ENCODE measurements around the gene PCGF1.
"Not testable (repeated sequence)": the region's sequence is repeated elsewhere in the genome, so short reads cannot be mapped to it uniquely, and the experiment has no call there.

The PCGF1 gene

DNA sequence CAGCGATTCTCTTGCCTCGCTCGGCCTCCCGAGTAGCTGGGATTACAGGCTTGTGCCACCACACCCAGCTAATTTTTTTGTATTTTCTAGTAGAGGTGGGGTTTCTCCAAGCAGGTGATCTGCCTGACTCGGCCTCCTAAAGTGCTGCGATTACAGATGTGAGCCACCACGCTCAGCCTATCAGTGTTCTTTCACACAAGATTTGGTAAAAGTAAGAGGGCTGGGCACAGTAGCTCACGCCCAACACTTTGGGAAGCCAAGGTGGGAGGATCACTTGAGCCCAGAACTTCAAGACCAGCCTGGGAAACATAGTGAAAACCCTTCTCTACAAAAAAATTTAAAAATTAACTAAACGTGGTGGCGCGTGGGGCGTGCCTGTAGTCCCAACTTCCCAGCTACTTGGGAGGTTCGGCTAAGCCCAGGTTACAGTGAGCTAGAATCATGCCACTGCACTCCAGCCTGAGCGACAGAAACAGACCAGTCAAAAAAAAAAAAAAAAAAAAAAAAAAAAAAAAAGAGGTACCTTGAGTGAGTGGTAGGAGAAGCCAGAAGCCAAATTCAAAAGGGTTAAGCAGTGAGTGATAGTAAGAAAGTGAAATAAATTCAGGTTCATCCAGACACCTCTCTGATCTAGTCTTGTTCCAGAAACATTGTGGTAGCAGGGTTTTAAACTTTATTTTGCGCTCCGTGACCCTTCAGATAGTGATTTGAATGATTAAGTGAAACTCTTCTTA lies 36.0 kb downstream of the PCGF1 start:
- FAIRE-seq: no peak

DNA sequence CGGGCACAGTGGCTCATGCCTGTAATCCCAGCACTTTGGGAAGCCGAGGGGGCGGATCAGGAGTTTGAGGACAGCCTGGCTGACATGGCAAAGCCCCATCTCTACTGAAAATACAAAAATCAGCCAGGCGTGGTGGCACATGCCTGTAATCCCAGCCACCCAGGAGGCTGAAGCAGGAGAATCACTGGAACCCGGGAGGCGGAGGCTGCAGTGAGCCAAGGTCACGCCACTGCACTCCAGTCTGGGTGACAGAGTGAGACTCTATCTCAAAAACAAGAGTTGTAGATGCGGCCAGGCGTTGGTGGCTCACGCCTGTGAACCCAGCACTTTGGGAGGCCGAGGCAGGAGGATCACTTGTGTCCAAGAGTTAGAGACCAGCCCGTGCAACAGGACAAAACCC lies 36.8 kb downstream of the PCGF1 start:
- FAIRE-seq: not testable (repeated sequence)

DNA sequence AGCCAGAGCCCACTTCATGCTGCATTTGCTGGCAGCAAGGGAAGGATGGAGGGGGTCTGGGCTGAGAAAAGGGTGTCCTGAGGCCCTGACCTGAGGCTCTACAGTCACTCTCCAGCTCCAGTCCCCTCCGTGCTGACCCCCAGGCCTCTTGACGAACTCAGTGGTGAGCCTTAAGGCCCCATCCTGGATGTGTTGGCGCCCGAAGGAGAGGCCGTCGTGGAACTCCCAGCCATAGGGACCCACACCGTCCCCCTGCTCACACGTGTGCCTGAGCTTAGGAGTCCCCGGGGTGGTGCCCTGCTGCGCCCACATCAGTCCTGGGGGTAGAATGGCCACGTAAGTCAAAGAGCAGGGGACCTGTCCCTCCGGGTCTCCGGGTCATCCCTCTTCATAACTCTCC lies 43.1 kb downstream of the PCGF1 start:
- no peak for FAIRE-seq

DNA sequence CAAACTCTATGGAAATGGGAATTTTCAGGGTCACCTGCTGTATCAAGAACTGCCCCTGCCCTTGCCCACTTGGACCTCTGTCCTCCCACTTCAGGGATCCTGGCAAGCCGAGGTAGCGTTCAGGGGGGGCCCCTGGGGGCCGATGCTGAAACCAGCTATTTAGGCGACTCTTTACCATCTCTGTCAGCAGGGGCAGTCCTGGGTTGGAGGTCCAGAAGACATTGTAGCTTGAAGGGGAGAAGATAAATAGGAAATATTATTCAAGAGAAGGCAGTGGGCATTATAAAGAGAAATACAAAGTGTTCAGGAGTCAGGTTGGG lies 44.7 kb downstream of the PCGF1 start:
- FAIRE-seq: no peak

DNA sequence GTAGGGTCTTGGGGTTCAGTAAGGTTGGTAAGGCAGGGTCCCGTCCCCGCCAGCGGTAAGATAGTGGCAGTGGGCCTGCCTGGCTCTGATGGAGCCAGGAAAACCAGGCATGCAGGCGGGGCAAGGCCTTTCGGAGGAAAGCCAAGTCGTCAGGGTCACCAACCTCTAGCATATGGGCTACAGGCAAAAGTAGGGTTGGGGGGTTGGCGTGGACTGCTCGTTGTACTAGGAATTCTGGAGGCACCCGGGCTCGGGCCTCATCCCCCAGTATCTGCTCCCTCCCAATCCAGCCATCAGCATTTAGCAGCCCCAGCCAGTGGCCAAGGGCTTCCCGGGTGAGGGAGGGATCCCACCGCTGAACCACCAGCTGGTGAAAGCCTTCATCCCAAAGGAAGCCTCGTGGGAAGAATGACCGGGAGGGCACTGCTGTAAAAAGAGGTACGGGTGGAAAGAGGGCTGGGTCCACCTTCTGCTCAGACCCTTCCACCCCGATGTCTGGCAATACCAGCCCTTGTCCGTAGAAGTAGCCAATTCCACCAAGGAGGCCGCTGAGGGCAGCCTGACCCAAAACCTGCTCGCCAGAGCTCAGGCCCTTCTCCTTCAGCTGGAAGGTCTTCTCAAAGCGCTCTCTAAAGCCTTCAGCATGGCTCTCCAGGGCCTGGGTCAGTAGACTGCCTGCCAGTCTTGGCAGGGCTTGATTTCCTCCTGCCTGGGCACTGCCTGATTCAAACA lies 45.3 kb downstream of the PCGF1 start:
- FAIRE-seq: no peak

DNA sequence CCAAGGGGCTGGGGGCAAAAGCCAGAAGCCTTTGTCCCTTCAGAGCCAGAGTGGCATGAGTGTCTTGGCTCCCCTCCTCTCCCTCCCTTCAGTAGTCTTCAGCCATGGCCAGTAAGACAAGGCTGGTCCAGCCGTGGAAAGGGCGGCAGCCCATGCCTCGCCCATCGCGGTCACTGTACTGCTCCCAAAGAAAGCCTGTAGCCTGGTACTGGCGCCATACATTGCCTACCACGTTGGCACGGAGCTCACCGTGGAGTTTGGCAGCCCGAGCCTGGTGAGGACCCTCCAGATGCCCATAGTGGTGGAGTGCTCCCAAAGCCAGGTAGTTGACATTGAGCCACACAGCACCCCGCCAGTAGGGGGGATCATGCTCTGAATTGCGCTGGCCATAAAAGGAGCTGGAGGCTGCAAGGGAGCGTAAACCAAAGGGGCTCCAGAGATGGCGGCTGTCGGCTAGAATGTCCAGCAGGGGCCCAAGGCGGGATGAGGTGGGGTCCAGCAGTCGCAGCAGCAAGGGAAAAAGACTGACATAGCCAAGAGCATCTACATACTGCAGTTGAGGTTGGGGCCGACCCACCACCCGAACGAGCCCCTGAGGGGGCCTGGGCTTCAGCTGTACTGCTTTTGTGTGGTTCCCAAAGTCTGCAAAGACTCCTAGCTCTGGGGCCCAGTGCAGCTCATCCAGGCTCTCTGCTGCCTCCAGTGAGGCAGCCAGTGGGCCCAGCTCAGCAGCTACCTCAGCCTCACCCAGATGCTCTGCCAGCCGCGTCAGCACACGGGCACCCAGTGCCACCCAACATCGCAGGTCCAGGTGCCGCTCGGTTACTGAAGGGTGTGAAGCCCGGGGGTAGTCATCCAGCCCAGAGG lies 46.1 kb downstream of the PCGF1 start:
- FAIRE-seq: no peak

DNA sequence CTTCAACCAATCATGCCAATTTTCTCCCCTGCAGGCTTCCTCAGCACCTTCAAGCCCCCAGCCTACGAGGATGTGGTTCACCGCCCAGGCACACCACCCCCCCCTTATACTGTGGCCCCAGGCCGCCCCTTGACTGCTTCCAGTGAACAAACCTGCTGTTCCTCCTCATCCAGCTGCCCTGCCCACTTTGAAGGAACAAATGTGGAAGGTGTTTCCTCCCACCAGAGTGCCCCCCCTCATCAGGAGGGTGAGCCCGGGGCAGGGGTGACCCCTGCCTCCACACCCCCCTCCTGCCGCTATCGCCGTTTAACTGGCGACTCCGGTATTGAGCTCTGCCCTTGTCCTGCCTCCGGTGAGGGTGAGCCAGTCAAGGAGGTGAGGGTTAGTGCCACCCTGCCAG lies 47.3 kb downstream of the PCGF1 start:
- not testable (repeated sequence) for FAIRE-seq

DNA sequence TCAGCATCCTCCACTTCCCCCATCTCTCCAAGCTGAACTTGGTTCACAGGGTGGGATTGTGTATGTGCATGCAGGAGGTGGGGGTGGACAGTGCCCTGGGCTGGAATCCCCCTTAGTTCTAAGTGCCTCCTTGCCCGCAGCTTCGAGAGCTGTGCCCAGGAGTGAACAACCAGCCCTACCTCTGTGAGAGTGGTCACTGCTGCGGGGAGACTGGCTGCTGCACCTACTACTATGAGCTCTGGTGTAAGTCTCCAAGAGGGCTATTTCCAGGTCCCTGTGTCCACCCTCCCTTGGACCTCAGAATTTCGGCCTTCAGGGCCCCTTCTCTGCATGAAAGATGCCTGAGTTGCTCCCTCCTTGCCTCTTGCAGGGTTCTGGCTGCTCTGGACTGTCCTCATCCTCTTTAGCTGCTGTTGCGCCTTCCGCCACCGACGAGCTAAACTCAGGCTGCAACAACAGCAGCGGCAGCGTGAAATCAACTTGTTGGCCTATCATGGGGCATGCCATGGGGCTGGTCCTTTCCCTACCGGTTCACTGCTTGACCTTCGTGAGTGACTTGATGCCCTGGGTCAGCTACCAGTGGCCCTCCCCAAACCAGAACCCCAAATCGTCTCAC lies 47.9 kb downstream of the PCGF1 start:
- FAIRE-seq: not testable (repeated sequence)

DNA sequence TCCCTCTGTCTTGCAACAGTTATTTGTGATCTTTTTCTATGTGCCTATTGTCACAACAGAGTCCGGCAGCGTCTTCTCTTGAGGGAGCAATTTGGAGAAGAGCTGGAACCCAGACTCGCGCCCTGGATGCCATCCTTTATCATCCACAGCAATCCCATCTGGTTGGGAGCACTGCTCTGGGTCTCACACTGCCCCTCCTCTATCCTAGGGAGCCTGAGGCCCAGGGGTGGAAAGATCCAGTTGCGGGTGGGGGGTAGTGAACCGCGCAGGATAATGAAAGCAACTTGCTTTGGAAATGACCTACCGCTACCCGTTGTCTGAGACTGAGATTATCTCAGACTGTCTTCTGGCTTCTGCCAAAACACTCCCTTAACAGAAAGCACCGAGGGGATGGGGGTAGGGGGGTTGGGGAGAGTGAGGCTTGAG lies 48.5 kb downstream of the PCGF1 start:
- no peak for FAIRE-seq

DNA sequence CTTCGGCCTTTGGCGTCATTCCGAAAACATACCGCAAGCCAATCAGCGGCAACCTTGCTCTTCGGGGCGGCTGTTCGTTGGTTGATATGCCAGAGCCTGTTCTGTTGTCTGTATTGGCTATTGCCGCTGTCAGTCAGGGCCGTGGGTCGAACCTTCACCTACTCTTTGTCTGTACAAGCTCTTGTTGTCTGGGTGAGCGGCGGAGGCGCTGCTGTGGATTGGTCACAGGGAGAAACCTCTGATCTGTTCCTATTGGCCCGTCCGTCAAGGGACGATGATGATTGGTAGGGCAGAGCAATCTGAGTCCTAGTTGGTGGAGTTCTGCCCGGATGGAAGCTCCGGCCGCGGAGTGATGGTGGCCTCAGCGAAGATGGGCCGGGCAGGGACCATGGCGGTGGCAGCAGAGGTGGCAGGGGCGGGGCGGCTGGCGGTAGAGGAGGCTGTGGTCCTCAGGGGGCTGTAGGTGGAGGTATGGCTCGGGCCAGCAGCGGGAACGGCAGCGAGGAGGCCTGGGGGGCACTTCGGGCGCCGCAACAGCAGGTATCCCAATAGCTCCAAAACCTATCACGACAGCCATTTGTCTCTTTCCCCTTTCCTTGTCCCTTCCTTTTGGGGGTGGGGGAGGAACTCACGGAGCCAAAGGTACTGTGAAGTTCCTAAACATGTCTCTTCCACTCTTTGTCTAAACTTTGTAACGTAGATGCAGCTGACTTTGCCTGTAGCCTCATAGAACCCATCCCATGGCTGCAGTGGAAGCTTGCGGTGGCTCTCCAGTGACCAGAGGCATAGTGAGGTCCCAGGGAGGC lies 49.2 kb downstream of the PCGF1 start, which contains the start of gene WBP1:
Gene WBP1 (plus strand): TSS at position 307 of the 806 bp plus-strand sequence. CDS start 165 bp downstream, at position 472.
- FAIRE-seq: peak; percentile 96

DNA sequence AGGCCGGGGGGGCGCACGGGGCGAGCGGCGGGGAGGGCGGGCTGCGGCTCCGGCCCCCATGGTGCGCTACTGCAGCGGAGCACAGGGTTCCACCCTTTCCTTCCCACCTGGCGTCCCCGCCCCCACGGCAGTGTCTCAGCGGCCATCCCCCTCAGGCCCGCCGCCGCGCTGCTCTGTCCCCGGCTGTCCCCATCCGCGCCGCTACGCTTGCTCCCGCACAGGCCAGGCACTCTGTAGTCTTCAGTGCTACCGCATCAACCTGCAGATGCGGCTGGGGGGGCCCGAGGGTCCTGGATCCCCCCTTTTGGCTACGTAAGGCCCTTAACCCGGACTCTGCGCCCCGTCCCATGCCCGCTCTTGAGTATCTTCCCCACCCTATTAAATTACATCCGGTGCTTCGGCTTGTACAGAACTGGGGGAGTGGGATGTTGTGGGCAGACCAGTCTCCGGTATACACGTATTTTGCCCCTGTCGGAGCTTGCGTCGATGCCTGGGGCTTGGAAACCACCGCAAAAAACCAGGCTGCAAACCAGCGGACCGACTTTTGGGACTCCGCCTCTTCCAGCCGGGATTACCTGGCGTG lies 49.9 kb downstream of the PCGF1 start:
- FAIRE-seq: no peak

DNA sequence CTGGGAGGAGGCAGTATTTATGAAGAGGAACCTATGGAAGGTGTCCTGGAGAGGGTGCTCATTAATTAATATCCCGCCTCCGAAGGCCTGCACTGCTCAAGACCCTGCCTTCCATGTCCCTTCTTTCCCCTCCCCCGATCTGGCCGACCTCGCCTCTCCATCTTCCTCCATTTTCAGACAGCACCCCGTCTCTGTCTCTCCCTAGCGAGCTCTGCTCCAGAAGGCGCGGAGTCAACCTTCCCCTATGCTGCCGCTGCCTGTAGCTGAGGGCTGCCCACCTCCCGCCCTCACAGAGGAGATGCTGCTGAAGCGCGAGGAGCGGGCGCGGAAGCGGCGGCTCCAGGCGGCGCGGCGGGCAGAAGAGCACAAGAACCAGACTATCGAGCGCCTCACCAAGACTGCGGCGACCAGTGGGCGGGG lies 50.4 kb downstream of the PCGF1 start:
- FAIRE-seq: no peak
